A673 (cell line): ENCODE measurements around the gene MOSPD3.

ENCODE experiments used
- EZH2 ChIP-seq: fragments of 200-600 bp; sonication (generic); IDR thresholded peaks from 2 replicates; pipeline ENCODE4 v1.6.1; 2017; ENCODE audit warnings: borderline replicate concordance, low read depth, mild to moderate bottlenecking, mixed read lengths, antibody characterized with exemption, low read length; ENCODE audit not compliant: poor library complexity, severe bottlenecking
- TF ChIP-seq, protein P1 (sequence below): fragments of 300-800, 200-600 bp; sonication (generic); conservative IDR thresholded peaks from 2 replicates; pipeline ENCODE4 v1.5.1; 2017; ENCODE audit warnings: low read depth, mild to moderate bottlenecking, antibody characterized with exemption, low read length, moderate library complexity, mixed read lengths

DNA sequence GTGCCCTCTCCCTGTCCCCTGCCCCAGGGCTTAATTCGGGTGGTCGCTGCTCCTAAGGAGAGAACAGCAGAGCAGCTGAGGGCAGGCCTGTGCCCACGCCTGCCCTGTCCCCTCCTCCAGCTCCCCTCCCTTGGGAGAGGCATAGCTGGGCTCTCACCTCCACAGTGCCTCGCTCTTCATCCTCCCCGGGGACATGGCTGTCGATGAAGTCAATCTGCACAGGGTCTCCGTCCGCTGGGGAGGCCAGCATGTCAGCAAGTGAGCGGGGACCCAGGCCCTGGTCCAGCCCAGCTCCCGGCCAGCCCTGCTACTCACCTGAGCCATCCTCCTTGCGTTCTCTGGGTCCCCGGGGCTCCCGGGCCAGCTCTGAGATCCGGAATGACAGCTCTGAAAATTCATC lies 34.8 kb upstream of the MOSPD3 start:
- TF ChIP-seq, protein P1, sequence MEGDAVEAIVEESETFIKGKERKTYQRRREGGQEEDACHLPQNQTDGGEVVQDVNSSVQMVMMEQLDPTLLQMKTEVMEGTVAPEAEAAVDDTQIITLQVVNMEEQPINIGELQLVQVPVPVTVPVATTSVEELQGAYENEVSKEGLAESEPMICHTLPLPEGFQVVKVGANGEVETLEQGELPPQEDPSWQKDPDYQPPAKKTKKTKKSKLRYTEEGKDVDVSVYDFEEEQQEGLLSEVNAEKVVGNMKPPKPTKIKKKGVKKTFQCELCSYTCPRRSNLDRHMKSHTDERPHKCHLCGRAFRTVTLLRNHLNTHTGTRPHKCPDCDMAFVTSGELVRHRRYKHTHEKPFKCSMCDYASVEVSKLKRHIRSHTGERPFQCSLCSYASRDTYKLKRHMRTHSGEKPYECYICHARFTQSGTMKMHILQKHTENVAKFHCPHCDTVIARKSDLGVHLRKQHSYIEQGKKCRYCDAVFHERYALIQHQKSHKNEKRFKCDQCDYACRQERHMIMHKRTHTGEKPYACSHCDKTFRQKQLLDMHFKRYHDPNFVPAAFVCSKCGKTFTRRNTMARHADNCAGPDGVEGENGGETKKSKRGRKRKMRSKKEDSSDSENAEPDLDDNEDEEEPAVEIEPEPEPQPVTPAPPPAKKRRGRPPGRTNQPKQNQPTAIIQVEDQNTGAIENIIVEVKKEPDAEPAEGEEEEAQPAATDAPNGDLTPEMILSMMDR, result no peak
- TF ChIP-seq EZH2, result no peak
